Measurements from ENCODE around the gene WNT8A. TPM values are rescaled to one million over a fixed set of nuclear protein-coding genes. Genes with fewer than 3 reads are reported as not detected.

The WNT8A gene
- total RNA-seq, 1 donor from 2014 or later: not detected

- DNase-seq (ENCODE audit: low read depth in 2 of 2): no peak
Observed at GRCh38 chr5:138082033-138082432, 1.8 kb upstream of the WNT8A start.

DNA sequence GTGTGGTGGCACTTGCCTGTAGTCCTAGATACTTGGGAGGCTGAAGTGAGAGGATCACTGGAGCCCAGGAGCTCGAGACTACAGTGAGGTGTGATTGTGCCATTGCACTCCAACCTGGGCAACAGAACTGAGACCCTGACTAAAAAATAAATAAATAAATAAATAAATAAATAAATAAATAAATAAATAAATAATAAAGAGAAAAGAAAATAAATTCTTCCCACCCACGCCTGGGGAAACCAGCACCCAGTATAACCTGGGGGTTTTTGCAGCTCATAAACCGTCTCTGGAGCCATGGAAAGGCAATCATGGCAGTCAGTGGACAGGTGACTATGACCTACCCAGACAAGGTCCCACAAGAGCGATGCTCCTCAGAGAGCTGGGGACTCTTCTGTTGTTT lies 7.9 kb downstream of the WNT8A start:
- DNase-seq (ENCODE audit: low read depth in 2 of 2): no peak

- DNase-seq (ENCODE audit: low read depth in 2 of 2): no peak
Observed at GRCh38 chr5:138092301-138092700, 8.5 kb downstream of the WNT8A start.

GRCh38 chr5:138093036-138093435 lies 9.2 kb downstream of the WNT8A start:
- DNase-seq (ENCODE audit: low read depth in 2 of 2): no peak

GRCh38 chr5:138095100-138095907 lies 11.5 kb downstream of the WNT8A start:
- DNase-seq (ENCODE audit: low read depth in 2 of 2): no peak

DNA sequence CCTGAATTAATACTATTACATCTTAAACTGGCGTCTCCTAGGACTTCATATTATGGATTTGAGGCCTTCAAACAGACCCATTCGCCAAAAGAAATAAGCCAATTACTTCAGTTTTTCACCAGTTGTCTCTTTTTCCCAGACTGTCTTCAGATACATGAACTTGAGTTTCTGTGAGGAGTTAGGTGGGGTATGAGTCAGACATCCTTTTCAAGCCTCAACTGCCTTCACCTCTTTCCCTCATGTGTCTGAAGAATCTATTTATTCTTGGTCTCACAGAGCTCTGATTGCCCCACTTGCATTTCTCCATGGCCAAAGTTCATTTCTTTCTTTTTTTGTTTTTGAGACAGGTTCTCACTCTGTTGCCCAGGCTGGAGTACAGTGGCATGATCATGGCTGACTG lies 12.5 kb downstream of the WNT8A start:
- no peak for DNase-seq (ENCODE audit: low read depth in 2 of 2)

DNA sequence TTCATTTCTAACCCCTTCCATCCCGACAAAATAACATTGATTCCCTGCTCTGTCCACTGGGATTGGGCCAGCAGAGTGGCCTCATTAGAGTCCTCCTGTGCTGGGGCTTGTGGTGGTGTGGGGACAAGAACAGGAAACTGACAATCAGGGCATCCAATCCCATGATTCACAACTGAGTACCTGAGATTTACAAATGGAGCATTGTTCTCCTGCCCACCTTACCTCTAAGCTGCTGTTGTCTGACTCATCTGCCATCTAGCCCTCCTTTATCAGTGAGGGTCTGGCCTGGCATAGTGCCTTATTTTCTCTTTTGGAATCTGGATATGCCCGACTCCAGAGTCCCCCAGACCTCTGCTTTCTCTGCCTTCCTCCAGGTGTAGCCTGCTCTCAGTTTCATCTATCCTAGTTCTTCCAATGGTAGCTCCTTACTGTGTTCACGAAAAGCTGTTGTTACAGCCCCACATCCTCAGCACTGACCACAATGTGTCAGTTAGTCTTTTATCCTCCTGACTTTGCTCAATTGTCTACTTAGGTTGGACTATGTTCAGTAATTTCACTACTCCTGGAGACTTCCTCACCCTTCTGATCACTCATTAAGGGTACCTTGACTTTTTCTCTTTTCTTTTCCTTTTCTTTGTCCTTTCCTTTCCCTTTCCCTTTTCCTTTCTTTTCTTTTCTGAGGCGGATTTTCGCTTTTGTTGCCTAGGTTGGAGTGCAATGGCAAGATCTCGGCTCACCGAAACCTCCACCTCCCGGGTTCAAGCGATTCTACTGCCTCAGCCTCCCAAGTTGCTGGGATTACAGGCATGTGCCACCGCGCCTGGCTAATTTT lies 13.4 kb downstream of the WNT8A start:
- no peak for DNase-seq (ENCODE audit: low read depth in 2 of 2)

DNA sequence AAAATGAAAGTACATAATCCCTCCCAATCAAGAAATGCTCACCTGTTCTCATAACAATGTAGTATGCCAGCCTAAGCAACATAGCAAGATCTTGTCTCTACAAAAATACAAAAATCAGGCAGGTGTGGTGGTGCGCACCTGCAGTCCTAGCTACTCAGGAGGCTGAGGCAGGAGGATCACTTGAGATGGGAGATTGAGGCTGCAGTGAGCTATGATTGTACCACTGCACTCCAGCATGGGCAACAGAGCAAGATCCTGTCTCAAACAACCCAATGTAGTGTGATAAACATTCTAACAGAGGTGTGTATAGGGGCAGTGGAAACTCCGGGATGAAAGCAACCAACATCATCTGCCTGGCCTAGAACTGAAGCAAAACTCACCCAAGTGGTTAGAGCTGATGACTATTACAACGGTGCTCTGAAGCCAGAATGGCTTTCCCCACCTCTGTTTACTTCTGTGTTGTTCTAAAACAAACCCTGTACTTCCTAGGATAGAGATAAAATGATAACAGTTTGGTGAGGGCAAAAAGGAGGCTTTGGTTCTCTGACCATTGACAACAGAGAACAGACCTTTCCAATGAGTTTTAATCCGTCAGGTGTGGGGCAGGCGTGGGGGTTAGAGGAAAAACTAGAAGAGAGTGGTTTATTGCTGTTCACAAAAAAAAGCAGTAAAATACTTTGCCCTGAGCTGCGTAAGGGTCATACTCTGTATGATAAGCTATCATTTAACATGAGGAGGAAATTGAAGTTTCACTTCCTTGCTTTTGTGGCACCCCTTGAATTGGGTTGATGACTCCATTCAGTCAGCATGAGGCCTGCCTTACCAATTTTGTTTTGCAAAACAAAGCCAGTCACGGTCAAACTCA lies 18.9 kb downstream of the WNT8A start:
- DNase-seq (ENCODE audit: low read depth in 2 of 2): no peak

DNA sequence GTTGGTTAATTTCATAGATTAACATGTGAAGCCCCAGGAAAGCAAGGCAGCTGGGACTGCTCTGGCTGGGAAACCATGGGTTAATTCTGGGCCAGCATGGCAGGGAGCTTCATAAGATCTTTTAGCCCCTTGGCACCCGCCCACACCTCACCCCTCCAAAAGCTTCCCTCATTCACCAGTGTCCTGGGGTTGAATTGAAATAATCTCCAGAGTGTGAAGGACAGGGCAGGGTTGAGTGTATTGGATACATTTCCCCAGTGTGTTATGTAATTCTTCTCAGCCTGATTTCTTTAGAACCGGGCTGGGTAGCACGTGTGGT lies 19.4 kb downstream of the WNT8A start:
- no peak for DNase-seq (ENCODE audit: low read depth in 2 of 2)

- DNase-seq (ENCODE audit: low read depth in 2 of 2): no peak
Observed at GRCh38 chr5:138105709-138106108, 21.9 kb downstream of the WNT8A start.

GRCh38 chr5:138107213-138107612 lies 23.4 kb downstream of the WNT8A start:
- DNase-seq (ENCODE audit: low read depth in 2 of 2): no peak

GRCh38 chr5:138109463-138110265 lies 25.8 kb downstream of the WNT8A start:
- no peak for DNase-seq (ENCODE audit: low read depth in 2 of 2)

- DNase-seq (ENCODE audit: low read depth in 2 of 2): no peak
Observed at GRCh38 chr5:138110266-138110963, 26.6 kb downstream of the WNT8A start.

- no peak for DNase-seq (ENCODE audit: low read depth in 2 of 2)
Observed at GRCh38 chr5:138111181-138111580, 27.3 kb downstream of the WNT8A start.

GRCh38 chr5:138111937-138112336 lies 28.1 kb downstream of the WNT8A start:
- DNase-seq (ENCODE audit: low read depth in 2 of 2): no peak

- DNase-seq (ENCODE audit: low read depth in 2 of 2): no peak
Observed at GRCh38 chr5:138115254-138115653, 31.4 kb downstream of the WNT8A start.

DNA sequence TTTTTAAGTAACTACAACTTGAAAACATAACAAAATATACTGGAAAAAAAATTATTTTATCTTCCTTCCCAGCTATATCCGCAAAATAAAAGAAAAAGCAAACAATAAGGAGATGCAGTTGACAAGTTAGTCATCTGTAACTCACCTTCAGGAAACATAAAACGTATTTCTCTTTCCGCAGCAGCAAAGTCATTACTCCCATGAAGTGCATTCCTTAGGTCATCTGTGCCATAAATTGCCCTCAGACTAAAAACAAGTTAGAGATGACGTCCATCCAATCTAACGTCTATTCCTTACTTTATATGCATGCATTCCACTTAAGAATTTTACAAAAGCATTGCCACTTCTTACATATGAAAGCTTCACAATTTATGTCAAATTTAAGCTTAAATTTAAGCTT lies 44.5 kb downstream of the WNT8A start:
- peak in 1 of 2 donors; percentile 75 for DNase-seq (ENCODE audit: low read depth in 2 of 2)

GRCh38 chr5:138129347-138129746 lies 45.5 kb downstream of the WNT8A start:
- no peak for DNase-seq (ENCODE audit: low read depth in 2 of 2)

- DNase-seq (ENCODE audit: low read depth in 2 of 2): no peak
Observed at GRCh38 chr5:138132543-138132942, 48.7 kb downstream of the WNT8A start.

GRCh38 chr5:138138949-138139780 lies 55.3 kb downstream of the WNT8A start, which contains the start of gene NME5:
Gene NME5, minus strand, starts transcription at chr5:138139428. Its CDS starts 648 bp downstream, at chr5:138138780.
- peak; percentile 65 to 66 for DNase-seq (ENCODE audit: low read depth in 2 of 2)

Data from dermis microvascular lymphatic vessel endothelial cell (primary cell).